HT-29 (cell line): ENCODE results near the gene GOLGA3. TPM values are rescaled to one million over a fixed set of nuclear protein-coding genes. Genes with fewer than 3 reads are reported as not detected.
A peak's percentile ranks its signal among the peaks of the same experiment; 100 is the strongest.
"Not testable (repeated sequence)": the region's sequence is repeated elsewhere in the genome, so short reads cannot be mapped to it uniquely, and the experiment has no call there.

ENCODE experiments used
- DNase-seq: peaks from one replicate; pipeline ENCODE4 v3.0.0-alpha.2; 2015; ENCODE audit warnings: low spot score
- total RNA-seq: library from RNA; depleted of rRNA; stranded (reverse); fragments of >200 nt; shearing (Covaris generic); gene quantifications from 2 replicates; pipeline ENCODE4 v1.2.3, GENCODE V29; 2014

GOLGA3 gene
- total RNA-seq, 1 experiment from 2014 or later = 81.6 TPM

DNA sequence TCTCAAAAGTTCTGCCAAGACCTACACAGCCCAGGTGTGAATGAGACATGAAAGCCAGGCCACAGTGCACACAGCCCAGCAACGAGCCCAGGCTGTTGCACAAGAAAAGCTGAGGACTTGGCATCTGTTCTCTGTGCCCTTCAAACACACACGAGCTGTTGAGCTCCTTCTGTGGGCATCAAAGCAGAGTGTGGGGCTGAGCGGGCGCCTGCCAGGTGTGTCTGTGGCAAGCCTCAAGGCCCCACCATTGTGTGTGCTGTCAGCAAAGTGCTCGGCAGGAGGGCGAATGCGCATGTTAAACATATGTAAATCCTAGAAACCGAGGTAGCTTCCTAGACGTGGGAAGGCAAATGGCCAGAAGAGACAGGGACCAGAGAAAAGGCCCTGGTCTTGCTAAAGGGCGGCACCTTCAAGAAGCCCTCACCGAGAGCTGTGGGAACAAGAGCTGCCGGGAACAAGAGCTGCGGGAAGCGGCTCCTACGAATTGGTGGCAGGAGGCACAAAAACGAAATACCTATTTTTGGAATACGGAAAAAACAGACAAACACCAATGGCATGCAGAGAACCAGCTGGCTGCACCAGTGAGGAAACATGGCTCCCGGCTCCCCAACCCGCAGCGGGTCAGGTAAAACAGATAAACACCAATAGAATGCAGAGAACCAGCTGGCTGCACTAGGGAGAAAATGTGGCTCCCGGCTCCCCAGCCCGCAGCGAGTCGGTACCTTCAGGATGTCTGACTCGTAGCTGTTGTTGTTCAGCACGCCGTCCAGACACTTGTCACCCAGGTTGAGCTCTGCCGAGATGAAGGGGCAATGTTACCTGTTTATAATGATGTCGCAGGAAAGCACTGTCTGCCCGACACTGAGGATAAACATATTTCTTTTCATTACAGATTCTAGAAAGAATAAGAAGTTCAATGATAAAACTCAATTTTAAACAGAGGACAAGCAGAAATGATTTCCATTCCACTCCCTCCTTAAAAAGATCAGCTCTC lies 19.0 kb upstream of the GOLGA3 start:
- no peak for DNase-seq

DNA sequence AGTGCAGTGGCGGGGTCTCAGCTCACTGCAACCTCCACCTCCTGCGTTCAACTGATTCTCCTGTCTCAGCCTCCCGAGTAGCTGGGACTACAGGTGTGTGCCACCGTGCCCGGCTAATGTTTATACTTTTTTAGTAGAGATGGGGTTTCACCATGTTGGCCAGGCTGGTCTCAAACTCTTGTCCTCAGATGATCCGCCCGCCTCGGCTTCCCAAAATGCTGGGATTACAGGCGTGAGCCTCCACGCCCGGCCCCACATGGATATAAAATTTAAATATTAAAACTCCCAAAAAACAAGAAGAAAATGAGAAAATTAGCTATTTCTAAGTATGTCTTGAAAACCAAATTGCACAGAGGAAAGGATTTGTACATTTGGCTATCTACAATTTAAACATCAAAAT lies 16.0 kb upstream of the GOLGA3 start:
- DNase-seq = not testable (repeated sequence)

GRCh38 chr12:132842449-132843045 lies 13.9 kb upstream of the GOLGA3 start:
- DNase-seq = no peak

GRCh38 chr12:132841151-132841550 lies 12.5 kb upstream of the GOLGA3 start:
- no peak for DNase-seq

DNA sequence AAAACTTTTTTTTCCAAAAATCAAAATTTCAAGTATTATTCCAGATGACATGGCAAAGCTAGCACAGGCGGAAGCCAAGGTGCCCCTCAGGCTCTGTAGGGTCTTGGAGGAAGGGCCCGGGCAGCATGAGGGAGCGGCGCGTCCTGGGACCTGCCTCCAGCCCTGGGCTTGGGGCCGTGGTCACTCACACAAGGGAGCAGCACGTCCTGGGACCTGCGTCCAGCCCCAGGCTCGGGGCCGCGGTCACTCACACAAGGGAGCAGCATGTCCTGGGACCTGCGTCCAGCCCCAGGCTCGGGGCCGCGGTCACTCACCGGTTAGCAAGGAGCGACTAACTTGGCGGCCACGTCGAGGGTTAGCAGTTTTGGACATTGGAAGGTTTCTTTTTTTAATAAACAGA lies 11.9 kb upstream of the GOLGA3 start:
- no peak for DNase-seq

GRCh38 chr12:132839558-132840235 lies 11.0 kb upstream of the GOLGA3 start:
- DNase-seq = no peak

DNA sequence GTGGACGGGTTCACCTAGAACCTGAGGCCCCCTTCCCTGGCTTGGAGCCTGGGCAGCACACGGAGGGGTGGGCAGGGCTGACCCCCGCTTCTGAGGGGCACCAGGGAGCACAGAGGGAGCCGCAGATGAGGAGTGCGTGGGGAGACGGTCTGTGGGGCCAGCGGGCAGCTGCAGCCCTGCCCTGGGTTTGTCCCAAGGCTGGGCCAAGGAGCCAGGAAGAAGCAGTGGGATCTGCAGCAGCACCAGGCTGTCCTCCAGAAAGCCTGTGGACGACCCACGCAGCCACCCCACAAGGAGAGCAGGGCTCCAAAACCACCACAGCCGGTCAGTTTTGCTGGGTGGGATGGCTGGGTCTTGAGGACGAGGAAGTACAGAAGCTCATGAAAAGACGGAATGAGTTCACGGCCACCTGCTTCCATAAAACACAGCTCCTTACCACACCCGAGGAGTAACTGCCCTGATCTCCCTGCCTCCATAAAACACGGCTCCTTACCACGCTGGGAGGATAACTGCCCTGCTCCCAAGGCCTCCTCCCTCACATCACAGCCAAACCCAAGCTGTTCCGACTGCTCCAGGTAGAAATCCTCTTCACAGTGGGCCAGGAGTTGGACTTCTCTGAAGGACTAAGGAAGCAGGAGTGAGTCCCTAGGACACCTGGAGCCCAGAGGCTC lies 9.9 kb upstream of the GOLGA3 start:
- no peak for DNase-seq

DNA sequence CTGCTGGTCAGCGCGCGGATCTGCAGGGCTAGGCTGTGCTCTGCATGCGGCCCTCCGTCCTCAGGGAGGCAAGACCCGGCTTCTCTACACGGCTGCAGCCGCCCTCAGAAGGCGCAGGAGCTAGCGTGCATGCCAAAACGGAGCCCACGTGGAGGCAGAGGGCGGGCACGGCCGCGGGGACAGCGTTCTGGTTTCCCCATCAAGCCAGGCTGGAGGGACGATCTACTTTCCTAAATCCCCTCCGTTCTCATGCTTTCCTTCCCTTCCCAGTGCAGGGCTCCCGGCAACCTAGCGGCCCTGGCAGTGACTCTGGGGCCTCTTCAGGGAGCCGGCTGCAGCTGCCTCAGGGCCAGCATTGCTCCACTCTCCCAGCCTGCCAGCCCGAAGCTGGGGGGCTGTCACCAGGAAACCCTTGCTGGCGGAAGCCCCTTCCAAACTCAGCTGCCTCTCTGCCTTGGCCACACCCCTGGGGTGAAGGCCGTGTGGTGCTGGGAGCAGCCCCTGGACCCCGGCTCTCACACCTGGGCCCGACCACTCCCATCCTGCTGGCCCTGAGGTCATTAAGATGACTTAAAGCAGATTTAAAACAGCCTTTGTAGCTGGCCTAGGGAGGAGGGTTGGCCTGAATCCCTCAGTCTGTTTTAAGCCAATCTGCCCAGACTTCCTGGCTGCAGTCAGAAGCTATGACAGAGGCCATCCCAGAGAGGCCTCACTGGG lies 9.2 kb upstream of the GOLGA3 start:
- no peak for DNase-seq

DNA sequence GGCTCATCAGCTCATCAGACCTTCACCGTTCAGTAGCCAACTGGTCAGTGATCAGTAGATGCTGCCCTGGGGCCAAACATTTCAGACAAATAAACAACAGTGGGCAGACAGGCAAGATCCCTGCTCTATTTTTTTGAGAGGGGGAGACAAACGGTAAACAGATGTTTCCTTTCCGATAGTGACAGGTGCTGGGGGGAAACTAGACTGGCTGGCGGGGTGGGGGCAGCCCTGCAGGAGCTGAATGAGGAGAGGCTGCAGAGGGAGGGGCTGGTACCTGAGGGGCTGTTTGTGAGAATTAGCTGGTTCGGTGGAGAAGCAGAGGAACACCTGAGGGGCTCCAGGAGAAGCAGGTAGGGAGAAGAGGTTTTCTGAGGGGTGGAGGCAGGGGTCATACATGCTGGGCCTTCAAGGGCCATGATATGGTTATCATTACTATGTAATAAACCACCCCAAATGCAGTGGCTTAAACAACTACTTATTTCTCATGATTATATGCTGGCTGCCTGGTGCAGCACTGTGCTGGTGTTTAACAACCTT lies 8.2 kb upstream of the GOLGA3 start:
- DNase-seq = no peak

DNA sequence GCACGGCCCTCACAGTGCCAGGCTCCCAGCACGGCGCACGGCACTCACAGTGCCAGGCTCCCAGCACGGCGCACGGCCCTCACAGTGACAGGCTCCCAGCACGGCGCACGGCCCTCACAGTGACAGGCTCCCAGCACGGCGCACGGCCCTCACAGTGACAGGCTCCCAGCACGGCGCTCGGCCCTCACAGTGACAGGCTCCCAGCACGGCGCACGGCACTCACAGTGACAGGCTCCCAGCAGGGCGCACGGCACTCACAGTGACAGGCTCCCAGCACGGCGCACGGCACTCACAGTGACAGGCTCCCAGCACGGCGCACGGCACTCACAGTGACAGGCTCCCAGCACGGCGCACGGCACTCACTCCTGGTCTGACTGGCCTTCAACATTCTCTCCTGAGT lies 7.6 kb upstream of the GOLGA3 start:
- DNase-seq = not testable (repeated sequence)

- no peak for DNase-seq
These were observed 6.7 kb upstream of the GOLGA3 start for GRCh38 chr12:132835076-132836025.

GRCh38 chr12:132834181-132834711 lies 5.6 kb upstream of the GOLGA3 start:
- DNase-seq = no peak

- no peak for DNase-seq
These were observed 4.7 kb upstream of the GOLGA3 start for GRCh38 chr12:132833341-132833740.

- DNase-seq = no peak
These were observed 3.1 kb upstream of the GOLGA3 start for GRCh38 chr12:132831771-132832170.

DNA sequence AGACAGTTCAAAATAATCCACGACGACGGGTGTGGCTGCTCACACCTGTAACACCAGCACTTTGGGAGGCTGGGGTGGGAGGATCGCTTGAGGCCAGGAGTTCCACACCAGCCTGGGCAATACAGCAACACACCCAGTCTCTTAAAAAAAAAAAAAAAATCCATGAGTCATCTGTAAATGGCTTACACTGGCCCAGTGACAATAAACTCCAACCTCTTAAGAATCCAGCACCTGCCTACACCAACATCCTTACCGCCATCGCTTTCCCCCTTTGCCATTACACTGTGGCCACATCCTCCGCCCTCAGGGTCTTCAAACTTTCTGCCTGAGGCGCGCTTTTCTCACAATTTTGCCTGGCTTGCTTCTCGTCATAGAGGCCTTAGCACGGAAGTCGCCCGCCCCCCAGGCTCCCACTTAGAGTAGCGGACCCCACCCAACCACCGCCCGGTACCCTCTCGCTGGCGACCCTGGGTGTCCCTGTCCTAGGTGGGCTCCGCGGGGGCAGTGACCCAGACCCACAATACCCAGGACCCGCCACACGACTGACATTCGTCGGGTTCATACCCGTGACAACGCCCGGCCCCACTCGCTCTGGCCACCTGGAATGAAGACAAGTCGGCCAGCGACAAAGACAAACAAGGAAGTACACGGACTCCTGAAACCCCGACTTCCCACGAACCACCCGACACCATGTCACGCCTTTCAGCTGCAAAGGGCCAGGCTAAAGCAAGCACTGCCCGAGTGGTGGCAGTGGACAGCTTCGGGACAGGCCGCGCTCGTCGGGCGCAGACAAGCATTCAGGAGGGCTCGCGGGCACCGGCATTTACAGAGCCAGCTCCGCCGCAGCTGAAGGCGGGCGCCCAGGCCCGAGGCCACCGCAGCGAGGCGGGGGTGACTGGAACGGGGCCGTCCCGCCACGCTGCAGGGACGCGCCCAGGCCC lies 636 bp downstream of the GOLGA3 start:
- DNase-seq = peak; percentile 57

DNA sequence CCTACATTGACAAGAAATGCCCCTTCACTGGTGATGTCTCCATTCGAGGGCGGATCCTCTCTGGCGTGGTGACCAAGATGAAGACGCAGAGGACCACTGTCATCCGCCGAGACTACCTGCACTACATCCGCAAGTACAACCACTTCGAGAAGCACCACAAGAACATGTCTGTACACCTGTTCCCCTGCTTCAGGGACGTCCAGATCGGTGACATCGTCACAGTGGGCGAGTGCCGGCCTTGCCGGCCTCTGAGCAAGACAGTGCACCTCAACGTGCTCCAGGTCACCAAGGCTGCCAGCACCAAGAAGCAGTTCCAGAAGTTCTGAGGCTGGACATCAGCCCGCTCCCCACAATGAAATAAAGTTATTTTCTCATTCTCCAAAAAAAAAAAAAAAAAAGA lies 2.8 kb downstream of the GOLGA3 start:
- DNase-seq = no peak

GRCh38 chr12:132825089-132825488 lies 3.6 kb downstream of the GOLGA3 start:
- DNase-seq = no peak

DNA sequence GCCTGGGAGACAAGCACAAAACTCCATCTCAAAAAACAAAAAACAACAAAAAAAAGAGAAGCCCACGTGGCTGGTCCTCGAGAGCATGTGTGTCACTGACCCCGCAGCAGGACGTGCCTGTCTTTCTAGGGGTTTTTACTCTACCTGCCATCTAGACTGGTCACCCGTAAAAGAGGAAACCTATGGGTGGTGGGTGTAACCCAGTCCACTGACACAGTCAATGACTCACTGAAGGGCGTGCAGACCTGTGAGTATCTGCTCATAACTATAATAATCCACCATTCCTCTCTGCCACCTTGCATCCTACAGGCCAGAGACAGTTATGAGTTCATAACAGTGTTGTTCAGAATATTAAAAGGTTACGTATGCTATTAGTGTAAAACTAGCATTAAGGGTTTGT lies 4.6 kb downstream of the GOLGA3 start:
- no peak for DNase-seq
